Measurements from ENCODE around the gene GALNT3.

DNA sequence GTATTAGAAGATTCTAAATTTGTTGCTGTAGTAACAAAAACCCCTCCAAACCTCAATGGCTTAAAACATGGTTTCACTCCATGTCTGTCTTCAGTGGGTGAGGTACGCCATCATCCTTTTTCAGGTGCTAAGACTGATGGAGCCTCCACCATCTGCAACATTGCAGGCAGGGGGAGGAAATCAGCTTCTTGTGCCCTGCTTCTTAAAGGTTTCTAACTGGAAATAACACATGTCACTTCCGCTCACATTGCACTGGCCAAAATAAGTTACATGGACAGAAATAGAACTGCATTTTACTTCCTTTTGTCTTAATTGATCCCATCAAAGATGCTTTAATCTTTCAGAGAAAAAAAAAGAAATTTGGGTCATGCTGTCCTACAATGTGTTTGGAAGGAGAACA is 94.1 kb downstream of the GALNT3 start:
- TF ChIP-seq, protein P1, sequence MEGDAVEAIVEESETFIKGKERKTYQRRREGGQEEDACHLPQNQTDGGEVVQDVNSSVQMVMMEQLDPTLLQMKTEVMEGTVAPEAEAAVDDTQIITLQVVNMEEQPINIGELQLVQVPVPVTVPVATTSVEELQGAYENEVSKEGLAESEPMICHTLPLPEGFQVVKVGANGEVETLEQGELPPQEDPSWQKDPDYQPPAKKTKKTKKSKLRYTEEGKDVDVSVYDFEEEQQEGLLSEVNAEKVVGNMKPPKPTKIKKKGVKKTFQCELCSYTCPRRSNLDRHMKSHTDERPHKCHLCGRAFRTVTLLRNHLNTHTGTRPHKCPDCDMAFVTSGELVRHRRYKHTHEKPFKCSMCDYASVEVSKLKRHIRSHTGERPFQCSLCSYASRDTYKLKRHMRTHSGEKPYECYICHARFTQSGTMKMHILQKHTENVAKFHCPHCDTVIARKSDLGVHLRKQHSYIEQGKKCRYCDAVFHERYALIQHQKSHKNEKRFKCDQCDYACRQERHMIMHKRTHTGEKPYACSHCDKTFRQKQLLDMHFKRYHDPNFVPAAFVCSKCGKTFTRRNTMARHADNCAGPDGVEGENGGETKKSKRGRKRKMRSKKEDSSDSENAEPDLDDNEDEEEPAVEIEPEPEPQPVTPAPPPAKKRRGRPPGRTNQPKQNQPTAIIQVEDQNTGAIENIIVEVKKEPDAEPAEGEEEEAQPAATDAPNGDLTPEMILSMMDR (conservative IDR thresholded peaks at IDR 0.05), result no peak
- TF ChIP-seq EZH2 (IDR thresholded peaks at IDR 0.05; ENCODE audit: low read depth), result no peak
